ENCODE data around the gene ZNF521.

ZNF521 gene

DNA sequence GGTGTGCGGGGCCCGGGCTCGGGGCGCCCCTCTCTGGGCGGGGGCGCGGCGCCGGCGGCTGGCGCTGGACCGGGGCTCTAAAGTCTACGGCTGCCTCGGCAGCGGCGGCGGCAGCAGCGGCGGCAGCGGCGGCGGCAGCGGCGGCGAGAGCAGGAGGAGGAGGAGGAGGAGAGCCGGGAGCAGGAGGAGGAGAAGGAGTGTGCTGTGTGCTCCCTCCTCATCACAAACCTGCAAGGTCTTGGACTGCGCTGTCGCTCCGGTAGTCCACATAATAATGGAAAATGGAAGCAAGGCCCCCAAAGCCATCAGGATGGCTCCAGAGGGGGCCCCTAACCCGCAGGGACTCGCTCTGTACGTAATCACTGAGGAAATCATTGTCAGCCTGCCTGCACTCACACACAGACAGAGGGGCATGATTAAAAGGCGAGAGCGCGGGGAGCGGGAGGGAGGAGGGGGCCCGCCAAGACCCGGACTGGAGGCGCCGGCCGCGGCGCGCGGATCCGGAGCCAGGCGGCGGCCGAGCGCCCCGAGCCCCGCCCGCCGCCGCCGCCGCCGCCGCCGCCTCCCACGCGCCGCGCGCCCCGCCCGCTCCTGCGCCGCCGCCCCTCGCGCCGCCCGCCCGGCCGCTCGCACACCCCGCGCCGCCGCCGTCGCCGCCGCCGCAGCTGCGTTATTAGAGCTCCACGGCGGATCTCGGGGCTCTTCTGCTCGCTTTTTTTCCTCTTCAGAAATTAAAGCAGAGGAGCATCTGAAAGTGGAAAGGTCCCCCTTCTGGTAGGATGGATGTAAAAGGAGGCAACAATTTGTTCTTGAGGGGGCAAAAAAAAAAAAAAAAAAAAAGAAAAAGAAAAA lies at the start of gene ZNF521:
Gene ZNF521 (minus strand): TSS at position 390 of the 852 bp plus-strand sequence. CDS start 1,220 bp downstream, outside the sequence.
- TF ChIP-seq USF1 (IDR thresholded peaks at IDR 0.05) (no peak), EGR1 (IDR thresholded peaks at IDR 0.05) (no peak), YY1 (IDR thresholded peaks at IDR 0.05; ENCODE audit: low read depth) (no peak), TEAD4 (IDR thresholded peaks at IDR 0.05) (no peak), TCF12 (IDR thresholded peaks at IDR 0.05; ENCODE audit: low read depth) (no peak), FOXM1 (IDR thresholded peaks at IDR 0.05; ENCODE audit: borderline replicate concordance, low read depth) (no peak), EP300 (IDR thresholded peaks at IDR 0.05; ENCODE audit: borderline replicate concordance) (no peak), CEBPB (IDR thresholded peaks at IDR 0.05) (no peak), TAF1 (IDR thresholded peaks at IDR 0.05; ENCODE audit: low read depth) (no peak), RAD21 (IDR thresholded peaks at IDR 0.05; ENCODE audit: low read depth) (no peak), REST (IDR thresholded peaks at IDR 0.05; ENCODE audit: low read depth) (no peak), MAX (IDR thresholded peaks at IDR 0.05) (no peak), CREB1 (IDR thresholded peaks at IDR 0.05; ENCODE audit: low read depth) (no peak), ZBTB7A (IDR thresholded peaks at IDR 0.05; ENCODE audit: low read depth) (no peak), NFIC (IDR thresholded peaks at IDR 0.05) (no peak)

DNA sequence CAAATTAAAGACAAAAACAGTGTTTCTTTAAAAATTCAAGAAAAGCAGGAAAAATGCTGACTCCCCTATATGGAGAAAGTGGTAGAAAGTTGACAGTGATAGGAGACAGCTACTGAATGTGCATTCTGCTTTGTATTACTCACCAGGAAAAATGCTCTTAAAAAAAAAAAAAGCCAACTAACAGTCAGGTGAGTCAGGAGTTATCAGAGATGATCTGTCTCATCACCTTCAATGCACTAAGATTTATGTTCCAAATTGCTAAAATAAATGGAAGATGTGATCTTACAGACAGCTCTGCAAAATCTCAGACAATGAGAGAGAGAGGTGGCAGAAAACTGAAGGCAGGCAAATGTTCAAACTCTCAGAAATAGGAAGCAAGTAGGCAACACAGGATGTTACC lies 47.6 kb upstream of the ZNF521 start:
- no peak for TF ChIP-seq USF1 (IDR thresholded peaks at IDR 0.05)

DNA sequence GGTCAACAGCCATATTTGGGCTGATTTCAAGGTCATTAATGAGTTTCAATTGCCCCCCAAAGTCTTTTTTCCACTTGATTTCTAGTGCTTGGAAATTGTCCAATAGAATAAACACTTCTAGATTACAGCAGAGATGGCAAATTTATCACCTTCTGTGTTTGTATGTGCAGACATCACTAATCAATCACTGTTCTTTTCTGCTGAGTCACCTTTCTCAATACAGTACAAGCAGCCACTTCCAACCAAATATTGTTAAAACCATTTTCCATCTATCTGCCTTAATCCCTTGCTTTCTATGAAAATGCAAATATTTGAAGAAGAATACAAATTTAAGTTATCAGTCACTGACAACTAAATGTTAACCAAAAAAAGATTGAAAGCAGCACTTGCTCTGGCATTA lies 40.2 kb upstream of the ZNF521 start:
- TF ChIP-seq TAF1 (IDR thresholded peaks at IDR 0.05; ENCODE audit: low read depth) (no peak), REST (IDR thresholded peaks at IDR 0.05; ENCODE audit: low read depth) (no peak), CEBPB (IDR thresholded peaks at IDR 0.05) (no peak), EP300 (IDR thresholded peaks at IDR 0.05; ENCODE audit: borderline replicate concordance) (no peak), ZBTB7A (IDR thresholded peaks at IDR 0.05; ENCODE audit: low read depth) (no peak), TCF12 (IDR thresholded peaks at IDR 0.05; ENCODE audit: low read depth) (no peak), NFIC (IDR thresholded peaks at IDR 0.05) (no peak), CREB1 (IDR thresholded peaks at IDR 0.05; ENCODE audit: low read depth) (no peak), MAX (IDR thresholded peaks at IDR 0.05) (no peak), TEAD4 (IDR thresholded peaks at IDR 0.05) (no peak), FOXM1 (IDR thresholded peaks at IDR 0.05; ENCODE audit: borderline replicate concordance, low read depth) (no peak), YY1 (IDR thresholded peaks at IDR 0.05; ENCODE audit: low read depth) (no peak), RAD21 (IDR thresholded peaks at IDR 0.05; ENCODE audit: low read depth) (no peak), USF1 (IDR thresholded peaks at IDR 0.05) (no peak), EGR1 (IDR thresholded peaks at IDR 0.05) (no peak)

- no peak for TF ChIP-seq TEAD4 (IDR thresholded peaks at IDR 0.05)
- no peak for TF ChIP-seq CEBPB (IDR thresholded peaks at IDR 0.05)
- TF ChIP-seq USF1 (IDR thresholded peaks at IDR 0.05): no peak
- TF ChIP-seq TAF1 (IDR thresholded peaks at IDR 0.05; ENCODE audit: low read depth): no peak
- TF ChIP-seq EP300 (IDR thresholded peaks at IDR 0.05; ENCODE audit: borderline replicate concordance): no peak
- no peak for TF ChIP-seq NFIC (IDR thresholded peaks at IDR 0.05)
- TF ChIP-seq TCF12 (IDR thresholded peaks at IDR 0.05; ENCODE audit: low read depth): no peak
- TF ChIP-seq REST (IDR thresholded peaks at IDR 0.05; ENCODE audit: low read depth): no peak
- TF ChIP-seq EGR1 (IDR thresholded peaks at IDR 0.05): no peak
- TF ChIP-seq YY1 (IDR thresholded peaks at IDR 0.05; ENCODE audit: low read depth): no peak
- no peak for TF ChIP-seq RAD21 (IDR thresholded peaks at IDR 0.05; ENCODE audit: low read depth)
- TF ChIP-seq MAX (IDR thresholded peaks at IDR 0.05): no peak
These were observed 21.6 kb upstream of the ZNF521 start for GRCh38 chr18:25373432-25374179.
